PC-3 (cell line): ENCODE data around the gene CXorf58. TPM values are rescaled to one million over a fixed set of nuclear protein-coding genes. Genes with fewer than 3 reads are reported as not detected.
"Not testable (repeated sequence)": the region's sequence is repeated elsewhere in the genome, so short reads cannot be mapped to it uniquely, and the experiment has no call there.

ENCODE experiments used
- ATAC-seq: fragments of 200-7000 bp; cut with Tn5 transposase; 2 replicates; pipeline ENCODE4 v1.9.1; 2020; ENCODE audit warnings: mild to moderate bottlenecking, moderate library complexity
- Bru-seq: library from RNA; stranded (reverse); fragments of 400-500 nt; gene quantifications from one replicate; lab custom pipeline; 2021; lab: Mats Ljungman, UMichigan
- BruChase-seq, 2 experiments: library from RNA; stranded (reverse); fragments of 400-500 nt; gene quantifications; one replicate each; lab custom pipeline; 2021; lab: Mats Ljungman, UMichigan
- BruUV-seq: library from RNA; stranded (reverse); fragments of 400-500 nt; replicated peaks from 2 replicates; lab custom pipeline; 2021; lab: Mats Ljungman, UMichigan
- CTCF ChIA-PET: fragments of 300-600 bp; sonication (Branson Sonifier 250); formaldehyde crosslinking; loops from one replicate; lab custom pipeline; 2022; ENCODE audit warnings: antibody characterized with exemption; lab: Charles Lee
- POLR2A ChIA-PET: fragments of 300-600 bp; sonication (Branson Sonifier 250); formaldehyde crosslinking; loops from one replicate; lab custom pipeline; 2022; ENCODE audit warnings: antibody characterized with exemption; ENCODE audit not compliant: unreplicated experiment; lab: Charles Lee
- DNase-seq: peaks from one replicate; pipeline ENCODE4 v3.0.0-alpha.2; 2015
- H2AFZ ChIP-seq: fragments of 300-600 bp; sonication (generic); 2 replicates; pipeline ENCODE4 v1.6.0; 2016; ENCODE audit warnings: antibody characterized with exemption, low read length
- H3F3A ChIP-seq: fragments of 300-600 bp; sonication (generic); one replicate; pipeline ENCODE4 v1.6.0; 2017; ENCODE audit warnings: antibody characterized with exemption, low read length, control low read depth, mild to moderate bottlenecking; ENCODE audit not compliant: unreplicated experiment
- H3K27ac ChIP-seq: fragments of 300-600 bp; sonication (generic); 2 replicates; pipeline ENCODE4 v1.5.1; 2016; ENCODE audit warnings: mild to moderate bottlenecking, low read length
- H3K27me3 ChIP-seq: fragments of 300-600 bp; sonication (generic); 2 replicates; pipeline ENCODE4 v1.6.1; 2016; ENCODE audit warnings: low read length, mixed read lengths
- H3K36me3 ChIP-seq: fragments of 300-600 bp; sonication (generic); 2 replicates; pipeline ENCODE4 v1.6.1; 2016; ENCODE audit warnings: low read depth, mixed run types, low read length, mixed read lengths
- H3K4me1 ChIP-seq: fragments of 300-600 bp; sonication (generic); 2 replicates; pipeline ENCODE4 v1.5.1; 2016; ENCODE audit warnings: low read length; ENCODE audit not compliant: insufficient read depth
- H3K4me2 ChIP-seq: fragments of 300-600 bp; sonication (generic); 2 replicates; pipeline ENCODE4 v1.6.0; 2016; ENCODE audit warnings: low read length
- H3K4me3 ChIP-seq: fragments of 300-600 bp; sonication (generic); 2 replicates; pipeline ENCODE4 v1.5.1; 2016; ENCODE audit warnings: mild to moderate bottlenecking, low read length, mixed read lengths
- H3K79me2 ChIP-seq: fragments of 300-600 bp; sonication (generic); 2 replicates; pipeline ENCODE4 v1.6.1; 2017; ENCODE audit warnings: low read length, mixed read lengths
- H3K9ac ChIP-seq: fragments of 300-600 bp; sonication (generic); 2 replicates; pipeline ENCODE4 v1.6.0; 2016; ENCODE audit warnings: mild to moderate bottlenecking, low read length
- H3K9me2 ChIP-seq: fragments of 300-600 bp; sonication (generic); replicated peaks from 2 replicates; pipeline ENCODE4 v1.6.1; 2016; ENCODE audit warnings: mixed run types, low read length, mixed read lengths
- H3K9me3 ChIP-seq: fragments of 300-600 bp; sonication (generic); 2 replicates; pipeline ENCODE4 v1.6.1; 2016; ENCODE audit warnings: low read length, mixed read lengths
- H4K20me1 ChIP-seq: fragments of 300-600 bp; sonication (generic); 2 replicates; pipeline ENCODE4 v1.6.1; 2016; ENCODE audit warnings: low read length, mixed read lengths
- EZH2 ChIP-seq: fragments of 300-600 bp; sonication (generic); IDR thresholded peaks from one replicate; pipeline ENCODE4 v1.6.1; 2017; ENCODE audit warnings: antibody characterized with exemption, mild to moderate bottlenecking, low read length; ENCODE audit not compliant: unreplicated experiment
- EZH2phosphoT487 ChIP-seq: fragments of 300-600 bp; sonication (generic); IDR thresholded peaks from 2 replicates; pipeline ENCODE4 v1.6.1; 2018; ENCODE audit warnings: mild to moderate bottlenecking, antibody characterized with exemption, low read length, borderline replicate concordance
- intact Hi-C: fragments of 100-400 bp; cut with micrococcal nuclease; formaldehyde crosslinking; loops from 2 replicates; pipeline ENCODE4 v1.9.0; 2023
- long read RNA-seq: library from polyadenylated mRNA; unstranded; transcript quantifications from one replicate; pipeline ENCODE4 v2.0.0, GENCODE V29; 2021; ENCODE audit not compliant: unreplicated experiment
- total RNA-seq: library from RNA; depleted of rRNA; stranded (reverse); fragments of >200 nt; gene quantifications from 2 replicates; pipeline ENCODE4 v1.2.3, GENCODE V29; 2014; rRNA removed
- TF ChIP-seq, protein P1 (sequence below): fragments of 300-600 bp; sonication (generic); conservative IDR thresholded peaks from 2 replicates; pipeline ENCODE4 v1.5.1; 2017; ENCODE audit warnings: antibody characterized with exemption, low read depth, mild to moderate bottlenecking, low read length

Gene CXorf58, protein sequence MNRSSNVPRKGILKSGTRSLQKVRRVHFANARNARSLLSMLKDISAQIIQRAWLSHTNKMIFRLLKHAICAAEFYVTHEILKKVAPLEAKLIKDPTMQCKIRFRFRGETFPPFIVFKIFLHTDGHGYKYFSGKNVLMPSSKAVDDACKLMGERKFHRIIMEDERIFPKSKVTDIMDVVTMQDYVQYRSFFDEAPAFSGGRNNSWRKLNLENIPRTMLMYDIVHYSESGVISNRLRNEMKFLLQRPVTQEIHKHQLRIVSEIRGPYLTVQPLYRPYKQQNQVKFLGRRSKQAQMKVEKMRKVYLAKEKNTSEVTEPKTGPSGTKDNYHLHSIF
- total RNA-seq (not detected in 2 replicates), Bru-seq, nascent RNA (percentile 16 among the genes with signal in this experiment), BruChase-seq, experiment 1, labeled RNA remaining after a 6-hour chase (percentile 11 among the genes with signal in this experiment), BruChase-seq, experiment 2, labeled RNA remaining after a 2-hour chase (percentile 13 among the genes with signal in this experiment)
- long read RNA-seq = 0 reads

DNA sequence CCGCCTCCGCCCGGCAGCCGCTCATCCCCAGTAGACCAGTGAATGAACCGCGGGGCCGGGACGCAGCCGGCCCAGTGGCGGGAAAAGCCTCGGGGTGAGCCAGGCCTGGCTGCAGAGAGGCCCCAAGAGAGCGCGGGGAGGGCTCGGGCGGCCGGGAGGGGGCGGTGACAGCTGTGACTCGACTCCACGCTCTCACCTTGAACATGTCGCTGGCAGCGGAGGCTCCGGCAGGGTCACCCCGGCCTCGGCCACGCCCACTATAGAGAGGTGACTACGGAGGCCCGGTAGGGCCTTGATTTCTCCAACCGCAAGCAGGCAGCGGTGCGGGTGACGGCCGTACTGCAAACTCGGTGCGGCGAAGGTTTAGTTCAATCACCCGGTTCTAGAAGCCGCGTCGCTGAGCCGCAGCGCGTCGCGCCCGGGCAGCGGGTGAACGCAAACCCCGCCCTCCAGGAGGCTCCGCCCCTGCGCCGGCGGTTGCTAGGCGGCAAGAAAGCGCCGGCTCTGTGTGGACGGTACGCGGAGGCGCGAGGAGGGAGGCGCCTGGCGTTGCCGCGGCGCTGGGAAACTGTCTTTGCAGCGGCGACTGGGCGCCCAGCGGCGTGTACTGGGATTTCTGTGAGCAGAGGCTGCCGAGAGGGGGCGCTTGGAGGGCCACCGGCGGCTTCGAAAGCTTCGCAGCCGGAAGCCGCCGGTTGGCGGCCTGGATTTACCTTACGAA lies at the start of gene CXorf58, which contains the start of gene APOO:
Gene CXorf58, plus strand, starts transcription at position 509 of the 721 bp plus-strand sequence. CDS start 2,297 bp downstream, outside the sequence.
Gene APOO, minus strand, starts transcription at position 441 of the 721 bp plus-strand sequence. Its CDS starts 236 bp downstream, at position 205.
- BruUV-seq = no TSS peak
- Histone ChIP-seq H3K79me2 (peaks cover 17% of the 10 kb centered on the region), H3K4me3 (peak within 1 kb of the TSS; percentile 95), H3K9ac (peak within 1 kb of the TSS; percentile 96), H3F3A (no peaks in the 10 kb centered on the region), H3K4me2 (peak within 1 kb of the TSS; percentile 97), H4K20me1 (no peaks in the 10 kb centered on the region), H3K36me3 (no peaks in the 10 kb centered on the region), H2AFZ (peak within 1 kb of the TSS; percentile 89), H3K9me2 (no peaks in the 10 kb centered on the region), H3K27me3 (no peaks in the 10 kb centered on the region), H3K4me1 (peaks cover 12% of the 10 kb centered on the region), H3K27ac (peak within 1 kb of the TSS; percentile 79), H3K9me3 (no peaks in the 10 kb centered on the region)
- DNase-seq (peak; percentile 93), ATAC-seq (peak; percentile 95)
- POLR2A ChIA-PET = interaction anchor here (0.6 kb wide), 1 partner anchor 232 kb away, joined by 3 read pairs; no protein-coding TSS in a partner anchor
- TF ChIP-seq, protein P1, sequence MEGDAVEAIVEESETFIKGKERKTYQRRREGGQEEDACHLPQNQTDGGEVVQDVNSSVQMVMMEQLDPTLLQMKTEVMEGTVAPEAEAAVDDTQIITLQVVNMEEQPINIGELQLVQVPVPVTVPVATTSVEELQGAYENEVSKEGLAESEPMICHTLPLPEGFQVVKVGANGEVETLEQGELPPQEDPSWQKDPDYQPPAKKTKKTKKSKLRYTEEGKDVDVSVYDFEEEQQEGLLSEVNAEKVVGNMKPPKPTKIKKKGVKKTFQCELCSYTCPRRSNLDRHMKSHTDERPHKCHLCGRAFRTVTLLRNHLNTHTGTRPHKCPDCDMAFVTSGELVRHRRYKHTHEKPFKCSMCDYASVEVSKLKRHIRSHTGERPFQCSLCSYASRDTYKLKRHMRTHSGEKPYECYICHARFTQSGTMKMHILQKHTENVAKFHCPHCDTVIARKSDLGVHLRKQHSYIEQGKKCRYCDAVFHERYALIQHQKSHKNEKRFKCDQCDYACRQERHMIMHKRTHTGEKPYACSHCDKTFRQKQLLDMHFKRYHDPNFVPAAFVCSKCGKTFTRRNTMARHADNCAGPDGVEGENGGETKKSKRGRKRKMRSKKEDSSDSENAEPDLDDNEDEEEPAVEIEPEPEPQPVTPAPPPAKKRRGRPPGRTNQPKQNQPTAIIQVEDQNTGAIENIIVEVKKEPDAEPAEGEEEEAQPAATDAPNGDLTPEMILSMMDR = peak; percentile 69
- TF ChIP-seq EZH2phosphoT487 = no peak
- CTCF ChIA-PET = interaction anchor here (0.6 to 1.1 kb wide), 4 partner anchors 26 to 169 kb away, joined by 3 to 4 read pairs (median 4); no protein-coding TSS in a partner anchor
- intact Hi-C loops = loop anchor here (1.0 kb wide), 2 partner anchors 118 to 147 kb away; partner anchors contain the start of gene EIF2S3

DNA sequence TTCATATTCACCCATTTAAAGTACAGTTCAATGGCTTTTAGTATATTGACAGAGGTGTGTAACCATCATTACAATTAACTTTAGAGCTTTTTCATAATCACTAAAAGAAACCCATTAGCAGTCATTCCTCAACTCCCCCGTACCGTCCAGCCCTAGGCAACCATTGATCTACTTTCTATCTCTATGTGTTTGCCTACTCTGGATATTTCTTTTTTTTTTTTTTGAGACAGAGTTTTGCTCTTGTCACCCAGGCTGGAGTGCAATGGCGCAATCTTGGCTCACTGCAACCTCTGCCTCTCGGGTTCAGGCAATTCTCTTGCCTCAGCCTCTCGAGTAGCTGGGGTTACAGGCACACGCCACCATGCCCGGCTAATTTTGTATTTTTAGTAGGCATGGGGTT lies 48.6 kb upstream of the CXorf58 start:
- H3K79me2 ChIP-seq, H3F3A ChIP-seq, H3K4me1 ChIP-seq, POLR2A ChIA-PET, H3K9ac ChIP-seq, ATAC-seq, intact Hi-C loops, H3K4me2 ChIP-seq, DNase-seq, H4K20me1 ChIP-seq, H3K36me3 ChIP-seq, BruUV-seq, CTCF ChIA-PET, H3K9me3 ChIP-seq, H3K27ac ChIP-seq, H3K4me3 ChIP-seq, H3K9me2 ChIP-seq, H2AFZ ChIP-seq, H3K27me3 ChIP-seq: not testable (repeated sequence)

DNA sequence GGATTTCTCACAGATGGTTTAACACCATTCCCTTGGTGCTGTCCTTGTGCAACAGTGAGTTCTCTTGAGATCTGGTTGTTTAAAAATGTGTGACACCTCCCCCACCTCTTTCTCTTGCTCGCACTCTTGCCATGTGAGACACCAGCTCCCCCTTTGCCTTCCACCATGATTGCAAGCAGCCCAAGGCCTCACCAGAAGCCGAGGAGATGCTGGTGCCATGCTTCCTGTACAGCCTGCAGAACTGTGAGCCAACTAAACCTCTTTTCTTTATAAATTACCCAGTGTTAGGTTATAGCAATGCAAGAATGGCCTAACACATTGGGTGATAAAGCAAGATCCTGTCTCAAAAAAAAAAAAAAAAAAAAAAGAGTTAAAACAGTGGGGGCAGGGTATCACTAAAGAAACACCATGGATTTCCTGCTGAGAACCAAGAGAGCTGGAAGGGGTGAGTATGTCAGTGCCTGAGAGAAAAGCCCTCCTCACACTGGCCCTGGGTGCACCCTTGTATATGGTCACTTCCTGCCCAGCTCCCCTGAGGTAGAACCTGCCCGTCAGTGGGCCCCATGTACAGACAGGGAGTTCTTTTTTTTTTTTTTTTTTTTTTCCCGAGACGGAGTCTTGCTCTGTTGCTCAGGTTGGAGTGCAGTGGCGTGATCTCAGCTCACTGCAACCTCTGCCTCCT lies 46.5 kb upstream of the CXorf58 start:
- no peaks in the 10 kb centered on the region for H3K9me3 ChIP-seq
- H3K27me3 ChIP-seq = no peaks in the 10 kb centered on the region
- no peaks in the 10 kb centered on the region for H4K20me1 ChIP-seq
- intact Hi-C loops = no loop called here
- DNase-seq (no peak), ATAC-seq (no peak)
- no peak overlapping the region for H3K4me2 ChIP-seq
- no TSS peak for BruUV-seq
- no peaks in the 10 kb centered on the region for H3K79me2 ChIP-seq
- no peak overlapping the region for H3K4me3 ChIP-seq
- H3K9ac ChIP-seq = no peak overlapping the region
- H3F3A ChIP-seq = no peaks in the 10 kb centered on the region
- H3K36me3 ChIP-seq = no peaks in the 10 kb centered on the region; the same call in 1 of the 2 replicates
- ChIA-PET POLR2A (no interaction called here), CTCF (no interaction called here)
- H3K4me1 ChIP-seq = no peaks in the 10 kb centered on the region
- no peak overlapping the region for H3K27ac ChIP-seq
- no peaks in the 10 kb centered on the region for H3K9me2 ChIP-seq
- no peak overlapping the region for H2AFZ ChIP-seq
- no peak for TF ChIP-seq EZH2
- TF ChIP-seq, protein P1 = no peak
- TF ChIP-seq EZH2phosphoT487 = no peak

DNA sequence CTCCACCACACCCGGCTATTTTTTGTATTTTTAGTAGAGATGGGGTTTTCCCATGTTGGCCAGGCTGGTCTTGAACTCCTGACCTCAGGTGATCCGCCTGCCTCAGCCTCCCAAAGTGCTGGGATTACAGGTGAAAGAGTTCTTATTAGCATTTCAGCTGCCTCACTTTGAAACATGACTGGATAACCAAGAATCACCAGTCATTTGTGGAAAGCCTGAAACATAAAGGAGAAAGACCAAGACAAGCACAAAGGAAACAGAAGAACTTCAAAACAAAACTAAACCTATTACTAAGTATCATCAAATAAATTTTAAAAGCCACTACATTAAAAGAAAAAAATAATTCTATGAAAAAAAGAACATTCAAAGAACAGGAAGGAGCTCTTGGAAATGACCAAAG lies 45.9 kb upstream of the CXorf58 start:
- H3K36me3 ChIP-seq, H3K9ac ChIP-seq, POLR2A ChIA-PET, H3K4me2 ChIP-seq, ATAC-seq, H4K20me1 ChIP-seq, H3K27me3 ChIP-seq, CTCF ChIA-PET, H3K4me1 ChIP-seq, H3K79me2 ChIP-seq, H3F3A ChIP-seq, H3K27ac ChIP-seq, intact Hi-C loops, DNase-seq, BruUV-seq, H3K9me2 ChIP-seq, H3K4me3 ChIP-seq, H2AFZ ChIP-seq, H3K9me3 ChIP-seq: not testable (repeated sequence)
